GM19193 (cell line): ENCODE data around the gene RBP7.

ENCODE experiments used
- POLR2A ChIP-seq: IDR thresholded peaks from 4 replicates; pipeline ENCODE4 v1.6.1; 2011; ENCODE audit not compliant: insufficient read depth, insufficient read length; ENCODE audit errors: extremely low read depth

Gene RBP7

DNA sequence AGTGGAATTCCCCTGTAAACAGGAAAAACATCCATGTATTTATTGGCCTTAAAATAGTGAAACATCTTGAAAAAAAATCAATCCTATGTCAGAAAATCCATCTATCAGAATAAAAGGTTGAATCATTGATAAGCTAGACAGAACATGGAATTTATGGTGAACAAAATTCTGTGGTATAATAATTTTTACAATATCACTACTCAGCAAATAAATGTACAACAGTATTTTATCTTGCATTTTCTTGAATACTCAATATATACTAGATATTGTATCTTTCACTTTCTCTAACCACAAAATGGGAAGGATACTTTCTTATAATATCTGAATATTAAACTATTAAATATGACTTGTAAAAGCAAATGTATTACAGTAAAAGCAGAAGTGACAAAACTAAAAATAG lies 30.0 kb downstream of the RBP7 start:
- no peak for TF ChIP-seq POLR2A

GRCh38 chr1:10031461-10031860 lies 34.4 kb downstream of the RBP7 start:
- no peak for TF ChIP-seq POLR2A

GRCh38 chr1:10032590-10033358 lies 35.7 kb downstream of the RBP7 start, which contains the start of gene UBE4B:
UBE4B (plus strand) TSS chr1:10032958; CDS start chr1:10033671, 713 bp downstream.
- TF ChIP-seq POLR2A = peak; percentile 67

DNA sequence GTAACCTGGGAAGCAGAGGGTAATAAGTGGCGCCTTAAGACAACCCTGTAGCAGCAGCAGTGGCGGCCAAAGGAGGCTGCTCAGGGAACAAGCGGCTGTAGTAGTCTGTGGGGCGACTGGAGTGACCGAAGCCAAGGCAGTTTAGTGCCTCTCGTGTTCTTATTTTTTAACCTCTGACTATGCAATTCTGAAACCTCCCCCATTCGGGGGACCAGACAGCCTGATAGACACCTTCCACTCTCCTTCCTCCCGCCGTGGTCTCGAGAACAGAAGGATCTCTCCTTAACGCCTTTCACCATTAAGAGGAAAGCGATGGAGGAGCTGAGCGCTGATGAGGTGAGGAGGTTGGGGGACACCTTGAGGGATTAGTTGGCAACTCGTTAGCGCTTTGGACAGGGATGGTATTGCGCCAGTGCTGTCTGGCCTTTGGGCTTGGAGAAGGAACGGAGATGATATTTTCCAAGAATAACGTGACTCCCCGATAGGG lies 36.4 kb downstream of the RBP7 start:
- TF ChIP-seq POLR2A = no peak

DNA sequence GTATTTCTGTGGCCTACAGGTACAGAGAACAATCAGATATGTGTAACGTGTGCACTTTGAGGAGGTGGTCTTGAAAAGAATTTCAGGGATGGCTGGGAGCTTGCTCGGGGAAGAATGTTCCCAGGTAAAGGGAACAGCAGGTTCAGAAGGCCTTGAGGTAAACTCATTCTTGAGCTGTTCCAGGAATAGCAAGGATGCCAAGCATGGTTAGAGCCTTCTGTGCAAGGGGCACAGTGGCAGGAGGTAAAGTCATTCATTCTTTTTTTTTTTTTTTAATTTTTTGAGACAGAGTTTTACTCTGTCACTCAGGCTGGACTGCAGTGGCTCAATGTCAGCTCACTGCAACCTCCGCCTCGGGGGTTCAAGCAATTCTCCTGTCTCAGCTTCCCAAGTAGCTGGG lies 45.7 kb downstream of the RBP7 start:
- no peak for TF ChIP-seq POLR2A

DNA sequence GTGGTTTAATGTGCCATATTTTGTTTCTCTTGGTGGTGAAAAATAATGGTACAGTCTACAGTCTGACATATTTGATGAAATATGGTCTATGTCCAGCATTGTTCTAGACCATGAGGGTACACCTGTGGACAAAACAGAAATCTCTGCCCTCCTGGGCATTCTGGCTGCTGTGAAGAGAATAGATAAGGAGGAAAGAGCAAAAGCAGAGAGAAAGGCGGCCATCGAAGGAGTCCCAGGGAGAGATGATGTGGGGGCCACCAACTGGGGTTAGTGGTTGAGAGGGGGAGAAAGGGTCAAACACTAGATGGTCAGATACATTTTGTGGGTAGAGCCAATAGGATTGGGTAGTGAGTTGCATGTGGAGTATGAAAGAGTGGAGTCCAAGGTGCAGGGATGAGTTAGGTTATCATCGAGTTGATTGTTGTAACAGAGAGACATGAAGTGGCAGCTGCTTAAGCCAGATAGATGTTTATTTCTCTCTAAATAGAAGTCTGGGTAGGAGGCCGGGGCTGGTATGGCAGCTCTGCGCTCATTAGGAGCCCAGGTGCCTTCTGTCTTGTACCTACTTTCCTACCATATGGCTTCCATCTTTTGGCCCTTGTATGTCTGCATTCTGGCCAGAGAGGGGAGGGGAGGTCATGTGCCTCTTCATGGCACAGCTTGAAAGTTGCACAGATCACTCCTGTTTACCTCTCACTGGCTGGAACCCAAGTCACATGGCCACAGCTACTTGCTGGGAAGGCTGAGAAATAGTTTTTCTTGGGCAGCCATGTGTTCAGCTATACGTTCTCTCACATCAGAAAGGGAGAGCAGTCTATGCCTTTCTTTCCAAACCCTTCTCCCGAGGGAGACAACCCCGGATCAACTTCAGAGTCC lies 48.7 kb downstream of the RBP7 start:
- TF ChIP-seq POLR2A = no peak

DNA sequence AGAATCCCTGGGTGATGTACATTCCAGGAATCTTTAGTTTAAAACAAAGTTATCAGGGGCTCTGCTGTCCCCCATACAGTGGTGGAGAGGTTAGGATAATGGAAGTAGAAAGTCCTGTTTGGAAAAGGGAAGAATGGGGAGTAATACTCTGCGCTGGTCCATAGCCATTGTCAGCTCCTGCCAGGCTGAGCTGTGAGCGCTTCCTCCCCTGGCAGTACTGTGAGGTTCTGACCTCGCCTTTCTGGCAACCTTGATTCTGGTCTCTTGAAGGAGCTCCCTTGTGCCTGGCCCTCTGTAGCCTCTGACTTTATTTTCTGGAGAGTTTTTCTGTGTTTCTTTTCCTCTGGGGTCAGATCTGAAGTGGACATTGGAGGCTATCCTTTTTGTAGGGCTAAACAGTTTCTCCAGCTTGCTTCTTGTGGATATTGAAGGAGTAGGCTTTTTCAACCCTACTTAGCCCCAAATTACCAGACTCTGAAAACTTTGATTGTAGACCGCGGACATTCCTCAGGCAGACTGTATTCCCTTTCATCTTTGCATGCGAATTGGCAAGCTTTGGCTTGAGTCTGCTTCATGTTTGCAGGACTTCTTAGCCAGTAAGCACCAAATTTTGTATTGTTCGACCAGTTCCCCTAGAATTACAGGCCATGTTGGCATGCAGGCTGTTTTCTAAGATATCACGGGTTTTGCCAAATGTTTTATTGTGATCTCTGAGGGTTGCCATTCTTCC lies 49.5 kb downstream of the RBP7 start:
- no peak for TF ChIP-seq POLR2A

- no peak for TF ChIP-seq POLR2A
Observed at GRCh38 chr1:10048601-10049000, 51.6 kb downstream of the RBP7 start.

GRCh38 chr1:10050611-10051010 lies 53.6 kb downstream of the RBP7 start:
- no peak for TF ChIP-seq POLR2A

GRCh38 chr1:10051656-10052055 lies 54.6 kb downstream of the RBP7 start:
- no peak for TF ChIP-seq POLR2A

DNA sequence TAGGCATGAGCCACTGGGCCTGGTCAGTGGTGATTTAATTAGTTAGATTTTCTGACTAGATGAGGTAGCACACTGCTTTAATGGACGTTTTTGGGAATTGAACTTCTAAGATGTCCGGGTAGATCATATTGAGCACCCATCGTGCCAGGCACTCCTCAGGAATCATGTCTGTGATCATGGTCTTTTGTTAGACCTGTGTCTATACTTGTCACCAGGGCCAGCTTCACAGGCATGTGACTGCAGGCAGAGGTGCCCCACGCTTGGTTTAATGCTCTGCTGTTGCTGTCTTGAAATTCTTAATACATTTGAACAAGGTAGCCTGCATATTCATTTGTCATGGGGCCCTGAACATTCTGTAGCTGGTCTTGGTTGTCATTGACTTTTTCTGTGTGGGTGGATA lies 55.3 kb downstream of the RBP7 start:
- no peak for TF ChIP-seq POLR2A

- TF ChIP-seq POLR2A = no peak
Observed at GRCh38 chr1:10054465-10054864, 57.4 kb downstream of the RBP7 start.

GRCh38 chr1:10056599-10056987 lies 59.6 kb downstream of the RBP7 start:
- no peak for TF ChIP-seq POLR2A

- no peak for TF ChIP-seq POLR2A
Observed at GRCh38 chr1:10057343-10057742, 60.3 kb downstream of the RBP7 start.

- TF ChIP-seq POLR2A = no peak
Observed at GRCh38 chr1:10057796-10058195, 60.8 kb downstream of the RBP7 start.

- TF ChIP-seq POLR2A = no peak
Observed at GRCh38 chr1:10059342-10059718, 62.3 kb downstream of the RBP7 start.
